ENCODE results near the gene GPR15. TPM values are rescaled to one million over a fixed set of nuclear protein-coding genes. Genes with fewer than 3 reads are reported as not detected.

GPR15 gene
- polyA plus RNA-seq (2012; ENCODE audit: insufficient read length, low read depth): not detected

DNA sequence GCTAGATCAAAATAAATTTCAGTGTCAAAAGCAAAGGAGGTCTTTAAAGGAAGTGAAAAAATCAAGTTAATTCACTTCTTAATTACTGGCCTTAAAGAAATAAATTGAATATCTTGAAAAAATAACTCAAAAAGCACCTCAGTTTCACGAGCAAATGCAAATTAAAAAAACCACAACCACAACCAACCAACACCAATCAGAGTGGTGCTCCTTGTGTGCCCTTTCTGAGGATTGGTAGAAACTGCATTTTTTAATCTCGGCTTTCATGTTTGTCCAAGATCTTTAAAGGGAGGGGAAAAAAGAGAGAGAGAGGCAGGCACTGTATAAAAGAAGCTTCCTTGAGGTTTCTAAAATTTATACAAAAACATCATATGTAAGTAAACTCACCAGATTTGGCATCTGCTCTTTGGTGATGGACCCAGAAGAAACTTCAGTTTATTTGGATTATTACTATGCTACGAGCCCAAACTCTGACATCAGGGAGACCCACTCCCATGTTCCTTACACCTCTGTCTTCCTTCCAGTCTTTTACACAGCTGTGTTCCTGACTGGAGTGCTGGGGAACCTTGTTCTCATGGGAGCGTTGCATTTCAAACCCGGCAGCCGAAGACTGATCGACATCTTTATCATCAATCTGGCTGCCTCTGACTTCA lies at the start of gene GPR15:
Gene GPR15, plus strand, starts transcription at position 357 of the 653 bp plus-strand sequence. Its CDS starts 56 bp downstream, at position 413.
- TF ChIP-seq FOXP2 (optimal IDR thresholded peaks at IDR 0.05; ENCODE audit: borderline replicate concordance, extremely low read depth, extremely low read length, insufficient read depth) (no peak), POLR2AphosphoS5 (IDR thresholded peaks at IDR 0.05; ENCODE audit: low read depth, low read length) (no peak), SIN3A (IDR thresholded peaks at IDR 0.05; ENCODE audit: borderline replicate concordance, insufficient read depth, low read length) (no peak), TAF1 (IDR thresholded peaks at IDR 0.05; ENCODE audit: borderline replicate concordance, insufficient read depth, low read length) (no peak)
- TF ChIP-seq, protein P1, sequence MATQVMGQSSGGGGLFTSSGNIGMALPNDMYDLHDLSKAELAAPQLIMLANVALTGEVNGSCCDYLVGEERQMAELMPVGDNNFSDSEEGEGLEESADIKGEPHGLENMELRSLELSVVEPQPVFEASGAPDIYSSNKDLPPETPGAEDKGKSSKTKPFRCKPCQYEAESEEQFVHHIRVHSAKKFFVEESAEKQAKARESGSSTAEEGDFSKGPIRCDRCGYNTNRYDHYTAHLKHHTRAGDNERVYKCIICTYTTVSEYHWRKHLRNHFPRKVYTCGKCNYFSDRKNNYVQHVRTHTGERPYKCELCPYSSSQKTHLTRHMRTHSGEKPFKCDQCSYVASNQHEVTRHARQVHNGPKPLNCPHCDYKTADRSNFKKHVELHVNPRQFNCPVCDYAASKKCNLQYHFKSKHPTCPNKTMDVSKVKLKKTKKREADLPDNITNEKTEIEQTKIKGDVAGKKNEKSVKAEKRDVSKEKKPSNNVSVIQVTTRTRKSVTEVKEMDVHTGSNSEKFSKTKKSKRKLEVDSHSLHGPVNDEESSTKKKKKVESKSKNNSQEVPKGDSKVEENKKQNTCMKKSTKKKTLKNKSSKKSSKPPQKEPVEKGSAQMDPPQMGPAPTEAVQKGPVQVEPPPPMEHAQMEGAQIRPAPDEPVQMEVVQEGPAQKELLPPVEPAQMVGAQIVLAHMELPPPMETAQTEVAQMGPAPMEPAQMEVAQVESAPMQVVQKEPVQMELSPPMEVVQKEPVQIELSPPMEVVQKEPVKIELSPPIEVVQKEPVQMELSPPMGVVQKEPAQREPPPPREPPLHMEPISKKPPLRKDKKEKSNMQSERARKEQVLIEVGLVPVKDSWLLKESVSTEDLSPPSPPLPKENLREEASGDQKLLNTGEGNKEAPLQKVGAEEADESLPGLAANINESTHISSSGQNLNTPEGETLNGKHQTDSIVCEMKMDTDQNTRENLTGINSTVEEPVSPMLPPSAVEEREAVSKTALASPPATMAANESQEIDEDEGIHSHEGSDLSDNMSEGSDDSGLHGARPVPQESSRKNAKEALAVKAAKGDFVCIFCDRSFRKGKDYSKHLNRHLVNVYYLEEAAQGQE (IDR thresholded peaks at IDR 0.05; ENCODE audit: insufficient read depth in 1 of 2, low read depth in 2 of 2, low read length in 2 of 2): no peak

DNA sequence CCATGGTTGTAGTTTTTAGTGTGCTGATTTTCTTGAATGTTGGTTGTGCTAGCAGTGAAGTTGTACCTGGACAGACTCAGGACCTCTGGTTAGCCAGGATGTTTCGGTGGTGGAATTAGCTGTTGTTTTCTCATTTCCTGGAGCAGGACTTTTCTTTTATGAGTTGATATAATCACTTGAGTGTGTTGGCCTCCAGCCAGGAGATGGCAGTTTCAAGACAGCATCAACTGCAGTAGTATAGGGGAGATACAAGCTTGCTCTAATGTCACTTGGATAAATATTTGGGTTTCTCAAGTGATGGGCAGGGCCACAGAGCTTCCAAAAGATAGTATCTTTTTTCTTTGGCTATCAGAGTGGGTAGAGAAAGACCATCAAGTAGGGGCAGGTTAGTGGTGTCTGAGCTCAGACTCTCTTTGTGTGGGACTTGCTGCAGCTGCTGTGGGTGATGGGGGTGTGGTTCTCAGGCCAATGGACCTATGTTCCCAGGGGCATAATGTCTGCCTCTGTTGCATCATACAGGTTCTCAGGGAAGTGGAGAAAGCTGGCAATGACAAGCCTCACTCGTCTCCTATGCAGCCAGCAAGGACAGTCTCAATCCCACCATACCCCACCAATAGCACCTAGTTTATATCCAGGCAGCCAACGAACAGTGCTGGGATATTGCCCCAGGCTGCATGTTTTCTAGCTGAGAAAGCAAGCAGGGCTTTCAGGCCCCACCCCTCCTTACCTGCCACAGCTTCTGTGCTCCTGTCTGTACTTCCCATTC lies 48.9 kb upstream of the GPR15 start:
- TF ChIP-seq POLR2AphosphoS5 (IDR thresholded peaks at IDR 0.05; ENCODE audit: low read depth, low read length) (no peak), FOXP2 (optimal IDR thresholded peaks at IDR 0.05; ENCODE audit: borderline replicate concordance, extremely low read depth, extremely low read length, insufficient read depth) (no peak), SIN3A (IDR thresholded peaks at IDR 0.05; ENCODE audit: borderline replicate concordance, insufficient read depth, low read length) (no peak), TAF1 (IDR thresholded peaks at IDR 0.05; ENCODE audit: borderline replicate concordance, insufficient read depth, low read length) (no peak)
- TF ChIP-seq, protein P1 (IDR thresholded peaks at IDR 0.05; ENCODE audit: insufficient read depth in 1 of 2, low read depth in 2 of 2, low read length in 2 of 2): no peak

DNA sequence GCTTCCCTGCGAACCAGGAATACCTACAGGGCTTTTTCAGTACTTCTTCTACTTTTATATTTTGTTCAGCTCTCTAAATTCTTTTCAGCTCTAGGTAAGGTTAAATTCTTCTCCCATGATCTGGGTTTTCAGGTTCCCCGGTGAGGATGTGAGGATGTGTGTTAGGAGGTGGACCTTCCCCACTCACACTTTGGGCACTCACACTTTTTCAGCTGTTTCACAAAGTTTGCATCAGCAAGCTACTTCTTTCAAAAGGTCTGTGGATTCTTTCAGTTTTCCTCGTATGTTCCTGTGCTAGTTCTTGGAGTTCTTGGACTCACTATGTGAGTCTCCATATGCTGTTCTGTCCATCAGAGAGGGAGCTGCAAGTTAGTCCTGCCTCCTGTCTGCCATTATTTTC lies 48.2 kb upstream of the GPR15 start:
- no peak for TF ChIP-seq POLR2AphosphoS5 (IDR thresholded peaks at IDR 0.05; ENCODE audit: low read depth, low read length)
- no peak for TF ChIP-seq TAF1 (IDR thresholded peaks at IDR 0.05; ENCODE audit: borderline replicate concordance, insufficient read depth, low read length)
- TF ChIP-seq FOXP2 (optimal IDR thresholded peaks at IDR 0.05; ENCODE audit: borderline replicate concordance, extremely low read depth, extremely low read length, insufficient read depth): no peak
- TF ChIP-seq, protein P1 (IDR thresholded peaks at IDR 0.05; ENCODE audit: insufficient read depth in 1 of 2, low read depth in 2 of 2, low read length in 2 of 2): no peak
- TF ChIP-seq SIN3A (IDR thresholded peaks at IDR 0.05; ENCODE audit: borderline replicate concordance, insufficient read depth, low read length): no peak

DNA sequence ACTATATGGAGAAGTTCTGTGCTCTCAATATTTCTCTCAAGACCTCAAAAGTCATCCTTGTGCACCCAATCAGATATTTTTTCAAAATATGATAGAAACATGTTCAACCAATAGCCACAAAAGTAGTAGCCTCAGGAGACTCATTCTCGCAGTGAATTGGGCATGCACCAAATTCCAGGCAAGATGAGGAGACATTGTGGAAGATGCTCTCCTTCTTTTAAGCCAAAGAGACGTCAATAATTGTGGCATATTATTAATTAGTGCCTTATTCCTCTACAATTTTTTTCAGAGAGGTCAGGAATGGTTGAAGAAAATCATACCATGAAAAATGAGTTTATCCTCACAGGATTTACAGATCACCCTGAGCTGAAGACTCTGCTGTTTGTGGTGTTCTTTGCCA lies 34.4 kb upstream of the GPR15 start, which contains the start of gene OR5K2:
Gene OR5K2, plus strand, starts transcription at position 301 of the 400 bp plus-strand sequence. Its CDS starts 0 bp downstream, at position 301.
- TF ChIP-seq, protein P1 (IDR thresholded peaks at IDR 0.05; ENCODE audit: insufficient read depth in 1 of 2, low read depth in 2 of 2, low read length in 2 of 2): no peak
- TF ChIP-seq POLR2AphosphoS5 (IDR thresholded peaks at IDR 0.05; ENCODE audit: low read depth, low read length): no peak
- no peak for TF ChIP-seq SIN3A (IDR thresholded peaks at IDR 0.05; ENCODE audit: borderline replicate concordance, insufficient read depth, low read length)
- no peak for TF ChIP-seq FOXP2 (optimal IDR thresholded peaks at IDR 0.05; ENCODE audit: borderline replicate concordance, extremely low read depth, extremely low read length, insufficient read depth)
- no peak for TF ChIP-seq TAF1 (IDR thresholded peaks at IDR 0.05; ENCODE audit: borderline replicate concordance, insufficient read depth, low read length)

Data from PFSK-1 (cell line).